ENCODE measurements around the gene CLCN5. TPM values are rescaled to one million over a fixed set of nuclear protein-coding genes. Genes with fewer than 3 reads are reported as not detected.

The CLCN5 gene
- total RNA-seq, 1 donor from 2014 or later = 4.2 TPM

DNA sequence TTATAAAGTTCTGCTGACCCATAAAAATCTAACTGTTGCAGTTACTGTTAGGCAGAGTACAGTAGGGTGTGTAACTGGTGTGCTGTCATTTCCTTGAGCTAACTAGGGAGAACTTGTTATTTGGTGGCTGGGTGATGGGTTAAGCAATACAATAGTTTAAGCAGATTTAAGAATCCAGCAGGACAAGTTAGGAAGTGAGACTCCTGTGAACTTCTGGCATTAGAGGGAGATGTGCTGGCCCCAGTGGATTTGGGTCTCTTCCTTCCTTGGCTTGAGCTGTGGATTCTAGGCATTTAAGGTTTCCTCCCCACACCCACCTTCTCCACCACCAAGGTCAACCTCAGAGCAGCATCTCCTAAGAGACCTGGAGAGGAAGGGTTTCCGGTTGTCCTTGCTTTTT is 70.5 kb downstream of the CLCN5 start:
- Mint-ChIP-seq H3K4me1 (no peaks in the 10 kb centered on the region), H3K36me3 (ENCODE audit: low read depth) (no peaks in the 10 kb centered on the region), H3K27ac (no peak overlapping the region), H3K27me3 (no peaks in the 10 kb centered on the region), H3K4me3 (no peak overlapping the region), H3K9me3 (no peaks in the 10 kb centered on the region)
- no peak for DNase-seq
- no peak for TF ChIP-seq CTCF (IDR thresholded peaks at IDR 0.05)
- ChIA-PET CTCF (no interaction called here), POLR2A (no interaction called here)
- ATAC-seq (ENCODE audit: low read depth) = no peak
- intact Hi-C loops (cut with micrococcal nuclease) = no loop called here

DNA sequence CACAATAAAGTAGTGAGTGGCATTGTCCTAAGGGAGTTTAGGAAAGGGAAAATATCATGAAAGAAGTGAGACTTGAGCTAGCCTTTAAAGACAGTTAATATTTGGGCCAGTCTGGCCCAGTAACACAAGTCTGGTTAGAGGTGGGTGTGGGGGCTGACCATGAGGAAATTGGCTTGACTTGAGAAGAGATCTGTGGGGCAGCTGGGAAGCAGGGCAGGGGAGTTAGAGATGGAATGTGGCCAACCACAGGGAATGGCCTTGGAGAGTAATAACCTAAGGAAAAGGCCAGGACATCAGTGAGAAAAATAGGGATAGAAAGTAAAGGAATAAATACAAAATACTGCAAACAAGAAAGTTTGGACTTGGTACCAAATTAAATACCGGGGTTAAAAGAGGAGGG is 71.3 kb downstream of the CLCN5 start:
- H3K36me3 Mint-ChIP-seq (ENCODE audit: low read depth) = no peaks in the 10 kb centered on the region
- CTCF ChIA-PET = no interaction called here

DNA sequence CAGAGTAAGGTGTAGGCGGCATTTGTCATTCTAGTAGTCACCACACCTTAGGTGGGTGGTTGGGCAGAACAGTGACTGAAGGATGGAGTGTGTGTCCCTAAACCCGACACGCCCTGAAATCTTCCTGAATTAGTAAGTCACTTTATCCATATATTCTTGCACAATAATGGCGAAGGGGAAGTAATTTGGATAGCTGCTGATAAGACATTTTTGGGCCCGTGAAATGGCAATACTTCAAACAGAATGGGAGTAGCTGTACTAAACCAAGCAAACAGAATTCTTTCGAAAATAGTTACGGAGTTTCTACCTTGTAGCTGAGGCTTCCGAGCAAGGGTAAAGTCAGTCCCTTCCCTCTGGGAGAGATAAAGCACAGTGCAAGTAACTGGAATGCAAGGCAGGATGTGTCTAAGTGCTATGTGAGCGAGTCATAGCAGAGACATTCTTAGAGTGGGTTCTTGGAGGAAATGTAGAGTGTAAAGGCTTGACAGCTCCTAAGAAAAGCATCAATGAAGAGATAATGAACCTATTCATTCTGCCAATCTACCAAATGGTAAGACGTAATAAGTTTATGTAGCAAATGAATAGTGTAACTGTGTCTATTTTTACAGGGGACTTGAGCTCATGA is 72.8 kb downstream of the CLCN5 start:
- DNase-seq (no peak), ATAC-seq (ENCODE audit: low read depth) (no peak)
- ChIA-PET POLR2A (no interaction called here), CTCF (no interaction called here)
- H3K4me3 Mint-ChIP-seq = no peak overlapping the region
- no peaks in the 10 kb centered on the region for H3K9me3 Mint-ChIP-seq
- intact Hi-C loops (cut with micrococcal nuclease) = no loop called here
- no peak for TF ChIP-seq CTCF (IDR thresholded peaks at IDR 0.05)
- no peak overlapping the region for H3K27ac Mint-ChIP-seq
- H3K4me1 Mint-ChIP-seq = no peaks in the 10 kb centered on the region
- H3K36me3 Mint-ChIP-seq (ENCODE audit: low read depth) = no peaks in the 10 kb centered on the region
- no peaks in the 10 kb centered on the region for H3K27me3 Mint-ChIP-seq

More for the DNA sequence above, 71.3 kb downstream of the CLCN5 start:
- DNase-seq (no peak), ATAC-seq (ENCODE audit: low read depth) (no peak)
- no peaks in the 10 kb centered on the region for H3K9me3 Mint-ChIP-seq
- intact Hi-C loops (cut with micrococcal nuclease) = no loop called here
- H3K27ac Mint-ChIP-seq = no peak overlapping the region
- no peaks in the 10 kb centered on the region for H3K4me1 Mint-ChIP-seq
- no peaks in the 10 kb centered on the region for H3K27me3 Mint-ChIP-seq
- no peak for TF ChIP-seq CTCF (IDR thresholded peaks at IDR 0.05)
- POLR2A ChIA-PET = no interaction called here
- no peak overlapping the region for H3K4me3 Mint-ChIP-seq

- no peaks in the 10 kb centered on the region for H3K36me3 Mint-ChIP-seq (ENCODE audit: low read depth)
- TF ChIP-seq CTCF (IDR thresholded peaks at IDR 0.05) = no peak
- ATAC-seq (ENCODE audit: low read depth) (no peak), DNase-seq (no peak)
- H3K4me3 Mint-ChIP-seq = no peak overlapping the region
- no peak overlapping the region for H3K27ac Mint-ChIP-seq
- CTCF ChIA-PET = no interaction called here
- peaks cover 2% of the 10 kb centered on the region for H3K4me1 Mint-ChIP-seq
- POLR2A ChIA-PET = no interaction called here
- H3K27me3 Mint-ChIP-seq = no peaks in the 10 kb centered on the region
- H3K9me3 Mint-ChIP-seq = no peaks in the 10 kb centered on the region
- intact Hi-C loops (cut with micrococcal nuclease) = no loop called here
Observed at GRCh38 chrX:49995795-49996455, 73.5 kb downstream of the CLCN5 start.

DNA sequence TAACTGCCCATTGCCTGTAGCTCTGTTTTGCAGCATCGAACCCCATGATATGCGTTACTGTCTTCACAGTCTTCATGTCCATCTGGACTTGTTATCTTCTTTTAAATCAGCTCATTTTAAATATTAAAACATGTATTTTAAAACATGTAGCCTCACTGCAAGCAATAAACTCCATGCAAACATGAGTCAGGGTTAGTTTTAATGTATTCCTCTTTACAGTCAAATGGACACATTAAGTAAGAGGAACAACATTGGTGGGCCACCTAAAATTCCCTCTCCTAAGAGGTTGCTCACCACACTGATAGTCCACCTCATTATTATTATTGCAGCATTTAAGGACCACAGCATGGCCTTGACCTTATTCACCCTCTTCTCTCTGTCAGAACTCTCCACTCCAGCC is 74.1 kb downstream of the CLCN5 start:
- no peak for ATAC-seq (ENCODE audit: low read depth)
- H3K4me3 Mint-ChIP-seq = no peak overlapping the region
- no peaks in the 10 kb centered on the region for H3K27me3 Mint-ChIP-seq
- no peak overlapping the region for H3K27ac Mint-ChIP-seq
- DNase-seq = no peak
- POLR2A ChIA-PET = no interaction called here
- H3K4me1 Mint-ChIP-seq = peaks cover 5% of the 10 kb centered on the region
- no peaks in the 10 kb centered on the region for H3K36me3 Mint-ChIP-seq (ENCODE audit: low read depth)
- CTCF ChIA-PET = no interaction called here
- no peak for TF ChIP-seq CTCF (IDR thresholded peaks at IDR 0.05)
- intact Hi-C loops (cut with micrococcal nuclease) = no loop called here
- no peaks in the 10 kb centered on the region for H3K9me3 Mint-ChIP-seq

Data from activated B cell treated with CpG ODN at 0.5 μM for 24 hours (primary cell).